ENCODE data around the gene TULP4.
"Not testable (repeated sequence)": the region's sequence is repeated elsewhere in the genome, so short reads cannot be mapped to it uniquely, and the experiment has no call there.

TULP4 gene

GRCh38 chr6:158461954-158462353, 149.7 kb downstream of the TULP4 start:
- TF ChIP-seq, protein P1, sequence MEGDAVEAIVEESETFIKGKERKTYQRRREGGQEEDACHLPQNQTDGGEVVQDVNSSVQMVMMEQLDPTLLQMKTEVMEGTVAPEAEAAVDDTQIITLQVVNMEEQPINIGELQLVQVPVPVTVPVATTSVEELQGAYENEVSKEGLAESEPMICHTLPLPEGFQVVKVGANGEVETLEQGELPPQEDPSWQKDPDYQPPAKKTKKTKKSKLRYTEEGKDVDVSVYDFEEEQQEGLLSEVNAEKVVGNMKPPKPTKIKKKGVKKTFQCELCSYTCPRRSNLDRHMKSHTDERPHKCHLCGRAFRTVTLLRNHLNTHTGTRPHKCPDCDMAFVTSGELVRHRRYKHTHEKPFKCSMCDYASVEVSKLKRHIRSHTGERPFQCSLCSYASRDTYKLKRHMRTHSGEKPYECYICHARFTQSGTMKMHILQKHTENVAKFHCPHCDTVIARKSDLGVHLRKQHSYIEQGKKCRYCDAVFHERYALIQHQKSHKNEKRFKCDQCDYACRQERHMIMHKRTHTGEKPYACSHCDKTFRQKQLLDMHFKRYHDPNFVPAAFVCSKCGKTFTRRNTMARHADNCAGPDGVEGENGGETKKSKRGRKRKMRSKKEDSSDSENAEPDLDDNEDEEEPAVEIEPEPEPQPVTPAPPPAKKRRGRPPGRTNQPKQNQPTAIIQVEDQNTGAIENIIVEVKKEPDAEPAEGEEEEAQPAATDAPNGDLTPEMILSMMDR (IDR thresholded peaks at IDR 0.05; ENCODE audit: insufficient read depth, missing control alignments), result no peak
- no peak for FAIRE-seq
- DNase-seq (ENCODE audit: insufficient read length, low spot score), result no peak

DNA sequence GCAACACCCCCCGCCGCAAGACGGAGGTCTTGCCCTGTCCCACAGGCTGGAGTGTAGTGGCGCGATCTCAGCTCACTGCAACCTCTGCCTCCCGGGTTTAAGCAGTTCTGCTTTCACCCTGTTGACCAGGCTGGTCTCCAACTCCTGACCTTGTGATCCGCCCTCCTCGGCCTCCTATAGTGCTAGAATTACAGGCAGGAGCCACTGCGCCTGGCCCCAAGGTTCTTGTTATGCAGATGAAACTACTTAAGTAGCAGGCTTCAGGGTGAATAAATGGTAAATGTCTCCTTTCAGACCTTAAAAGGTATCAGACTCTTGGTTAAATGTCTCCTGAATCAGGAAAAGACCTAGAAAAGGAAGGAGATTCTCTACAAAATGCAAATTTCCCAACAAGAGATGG, 152.2 kb downstream of the TULP4 start:
- TF ChIP-seq, protein P1 (IDR thresholded peaks at IDR 0.05; ENCODE audit: insufficient read depth, missing control alignments), result no peak
- DNase-seq (ENCODE audit: insufficient read length, low spot score), result no peak
- FAIRE-seq, result no peak

DNA sequence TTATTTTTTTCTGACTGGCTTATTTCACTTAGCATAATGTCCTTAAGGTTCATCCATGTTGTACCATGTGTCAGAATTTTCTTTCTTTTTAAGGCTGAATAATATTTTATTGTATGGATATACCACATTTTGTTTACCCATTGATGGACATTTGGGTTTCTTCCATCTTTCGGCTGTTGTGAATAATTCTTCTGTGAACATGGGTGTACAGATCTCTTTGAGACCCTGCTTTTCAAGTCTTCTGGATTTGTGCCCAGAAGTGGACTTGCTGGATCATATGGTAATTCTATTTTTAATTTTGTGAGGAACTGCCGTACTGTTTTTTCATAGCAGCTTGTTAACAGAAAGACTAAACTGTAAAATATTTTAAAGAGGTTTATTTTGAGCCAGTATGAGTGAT, 153.0 kb downstream of the TULP4 start:
- TF ChIP-seq, protein P1 (IDR thresholded peaks at IDR 0.05; ENCODE audit: insufficient read depth, missing control alignments), result no peak
- no peak for FAIRE-seq
- DNase-seq (ENCODE audit: insufficient read length, low spot score), result no peak

- DNase-seq (ENCODE audit: insufficient read length, low spot score) (no peak), FAIRE-seq (no peak)
- TF ChIP-seq, protein P1 (IDR thresholded peaks at IDR 0.05; ENCODE audit: insufficient read depth, missing control alignments), result no peak
Measured at GRCh38 chr6:158465747-158466146, 153.5 kb downstream of the TULP4 start.

GRCh38 chr6:158467923-158468322, 155.7 kb downstream of the TULP4 start:
- TF ChIP-seq, protein P1 (IDR thresholded peaks at IDR 0.05; ENCODE audit: insufficient read depth, missing control alignments), result no peak
- DNase-seq (ENCODE audit: insufficient read length, low spot score) (no peak), FAIRE-seq (no peak)

DNA sequence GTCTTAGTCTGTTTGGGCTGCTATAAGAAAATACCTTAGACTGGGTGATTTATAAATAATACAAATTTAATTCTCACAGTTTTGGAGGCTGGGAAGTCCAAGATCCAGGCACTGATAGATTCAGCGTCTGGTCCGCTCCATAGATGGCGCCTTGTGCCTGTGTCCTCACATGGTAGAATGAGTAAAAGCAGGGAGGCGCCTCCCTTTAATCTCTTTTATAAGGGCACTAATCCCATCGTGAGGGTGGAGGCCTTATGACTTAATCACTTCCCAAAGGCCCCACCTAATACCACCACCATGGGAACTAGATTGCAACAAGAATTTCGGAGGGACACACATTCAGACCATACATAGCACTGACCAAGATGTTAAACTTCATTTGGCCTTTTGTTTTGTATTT, 156.4 kb downstream of the TULP4 start:
- FAIRE-seq, result no peak

GRCh38 chr6:158470023-158470422, 157.8 kb downstream of the TULP4 start:
- not testable (repeated sequence) for DNase-seq (ENCODE audit: insufficient read length, low spot score); FAIRE-seq

More for the DNA sequence above, 156.4 kb downstream of the TULP4 start:
- TF ChIP-seq, protein P1 (IDR thresholded peaks at IDR 0.05; ENCODE audit: insufficient read depth, missing control alignments), result peak; percentile 20
- DNase-seq (ENCODE audit: insufficient read length, low spot score), result peak; percentile 40

DNA sequence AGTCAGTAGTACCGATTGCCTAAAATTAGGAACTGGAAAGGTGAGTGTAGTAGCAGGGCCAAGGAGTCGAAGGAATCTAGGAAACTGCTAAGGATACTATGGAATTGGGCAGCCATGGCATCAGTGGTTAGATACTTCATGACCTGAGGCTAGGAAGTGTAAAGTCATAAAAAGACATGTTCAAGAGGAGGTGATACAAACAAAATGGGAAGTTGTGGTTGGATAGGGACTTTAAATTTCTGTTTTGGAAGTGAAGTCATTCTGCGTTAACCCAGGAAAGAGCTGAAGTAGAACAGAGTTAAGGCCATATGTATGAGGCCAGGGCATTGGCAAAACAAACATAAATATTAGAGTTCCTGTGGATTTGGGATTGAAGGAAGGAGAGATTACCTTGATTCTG, 159.1 kb downstream of the TULP4 start:
- no peak for FAIRE-seq
- TF ChIP-seq, protein P1 (IDR thresholded peaks at IDR 0.05; ENCODE audit: insufficient read depth, missing control alignments), result no peak
- no peak for DNase-seq (ENCODE audit: insufficient read length, low spot score)
